Ecto neural progenitor cell (in vitro differentiated cells): Measurements from ENCODE around the gene PIK3R5.

Source experiments
- DNase-seq: peaks from one replicate; pipeline ENCODE4 v3.0.0-alpha.2; 2018; ENCODE audit warnings: low spot score

Gene PIK3R5

GRCh38 chr17:8879410-8879809 is 86.1 kb downstream of the PIK3R5 start:
- DNase-seq = no peak

DNA sequence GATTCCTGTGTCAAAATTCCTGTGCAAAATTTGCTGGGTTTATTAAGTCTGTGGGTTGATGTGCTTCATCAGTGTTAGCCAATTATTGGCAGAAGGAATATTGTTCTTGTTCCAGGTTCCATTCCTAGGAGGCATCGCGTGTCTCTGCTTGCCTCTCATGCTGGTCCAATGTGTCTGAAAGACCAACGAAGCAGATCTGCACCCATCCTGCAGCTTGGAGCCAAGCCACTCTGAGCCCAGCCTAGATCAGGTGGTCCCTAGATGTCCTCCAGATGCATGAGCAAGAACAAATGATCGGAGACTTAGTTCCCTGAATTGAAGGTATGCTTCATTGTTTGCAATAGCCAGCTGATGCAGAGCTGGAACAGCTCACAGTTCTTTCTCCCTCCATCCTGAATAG is 87.5 kb downstream of the PIK3R5 start:
- no peak for DNase-seq

DNA sequence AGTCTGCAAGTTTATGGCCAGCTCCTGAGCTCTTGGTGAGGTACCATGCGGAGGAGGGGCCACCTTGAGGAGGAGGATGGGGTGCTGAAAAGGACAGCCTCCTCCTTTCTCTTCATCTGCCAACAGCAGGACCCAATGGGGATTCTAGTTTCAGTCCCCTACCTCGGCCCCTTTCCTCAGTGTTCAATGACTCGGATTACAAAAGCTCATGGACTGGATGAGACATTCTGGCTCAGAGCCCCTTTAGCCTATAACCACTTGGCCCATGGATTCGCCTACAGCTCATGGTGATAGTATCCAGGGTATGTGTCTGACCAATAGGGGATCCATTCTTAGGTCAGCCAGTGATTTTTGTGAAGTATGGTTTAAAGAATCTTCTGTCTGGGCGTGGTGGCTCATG is 89.5 kb downstream of the PIK3R5 start:
- no peak for DNase-seq

DNA sequence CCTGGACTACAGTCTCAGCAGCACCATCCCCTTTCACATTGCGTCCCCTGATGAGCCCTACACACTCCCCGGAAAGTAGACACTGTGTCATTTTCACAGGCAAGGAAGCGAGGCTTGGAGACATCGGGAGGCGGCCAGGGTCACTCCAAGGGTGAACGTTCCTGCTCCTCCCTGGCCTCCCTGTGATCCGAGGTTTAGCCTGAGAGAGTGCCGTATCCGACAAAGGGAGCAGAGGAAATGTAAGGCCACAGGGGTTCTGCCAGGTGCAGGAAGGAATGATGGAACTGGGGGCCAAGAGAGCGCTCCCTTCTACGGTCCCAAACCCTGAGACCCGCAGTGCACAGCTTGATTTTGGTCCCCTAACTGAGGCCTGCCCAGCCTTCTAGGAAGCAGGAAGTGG is 90.1 kb downstream of the PIK3R5 start:
- DNase-seq = no peak

DNA sequence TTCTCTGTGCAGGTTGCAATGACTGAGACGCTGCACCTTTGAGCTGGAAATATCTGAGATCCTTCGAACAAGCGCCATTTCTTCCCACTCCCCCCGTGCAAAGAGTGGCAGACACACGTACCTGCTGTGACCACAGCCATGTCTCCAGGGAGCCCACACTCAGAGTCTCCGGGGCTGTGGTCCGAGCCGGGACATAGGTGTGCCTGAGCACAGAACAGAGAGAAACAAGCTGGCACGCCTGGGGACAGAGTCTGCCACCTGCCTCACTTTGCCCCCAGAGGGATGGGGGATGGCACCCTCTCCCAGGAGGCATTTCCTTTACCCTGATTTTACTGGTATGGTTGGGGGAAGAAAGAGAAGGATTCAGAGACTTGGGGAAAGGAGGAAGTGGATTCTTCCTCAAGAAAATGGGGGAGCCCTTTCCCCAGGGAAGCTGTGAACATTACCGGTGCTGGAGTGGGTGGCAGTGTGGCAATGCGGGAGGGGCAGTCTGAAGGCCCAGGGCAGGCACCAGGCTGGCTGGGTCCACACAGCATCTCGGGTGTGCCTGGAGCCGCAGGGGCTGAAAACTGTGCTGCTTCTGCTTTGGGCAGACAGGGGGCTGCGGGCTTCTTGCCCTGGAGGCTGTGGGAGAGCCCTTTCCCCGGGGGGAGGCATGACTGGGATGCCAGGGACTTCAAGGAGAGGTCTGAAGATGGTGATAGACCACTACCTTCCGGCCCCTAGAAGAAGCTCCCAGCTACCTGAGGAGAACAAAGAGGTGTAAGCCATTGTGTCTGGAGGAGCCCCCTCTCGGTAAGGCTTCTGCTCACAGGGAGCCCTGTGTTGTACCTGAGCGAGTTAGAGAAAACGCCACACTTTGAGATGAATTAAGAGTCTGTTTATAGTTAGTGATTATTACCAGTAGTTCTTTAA is 91.4 kb downstream of the PIK3R5 start:
- DNase-seq = no peak

GRCh38 chr17:8872705-8873435 is 92.6 kb downstream of the PIK3R5 start:
- no peak for DNase-seq

DNA sequence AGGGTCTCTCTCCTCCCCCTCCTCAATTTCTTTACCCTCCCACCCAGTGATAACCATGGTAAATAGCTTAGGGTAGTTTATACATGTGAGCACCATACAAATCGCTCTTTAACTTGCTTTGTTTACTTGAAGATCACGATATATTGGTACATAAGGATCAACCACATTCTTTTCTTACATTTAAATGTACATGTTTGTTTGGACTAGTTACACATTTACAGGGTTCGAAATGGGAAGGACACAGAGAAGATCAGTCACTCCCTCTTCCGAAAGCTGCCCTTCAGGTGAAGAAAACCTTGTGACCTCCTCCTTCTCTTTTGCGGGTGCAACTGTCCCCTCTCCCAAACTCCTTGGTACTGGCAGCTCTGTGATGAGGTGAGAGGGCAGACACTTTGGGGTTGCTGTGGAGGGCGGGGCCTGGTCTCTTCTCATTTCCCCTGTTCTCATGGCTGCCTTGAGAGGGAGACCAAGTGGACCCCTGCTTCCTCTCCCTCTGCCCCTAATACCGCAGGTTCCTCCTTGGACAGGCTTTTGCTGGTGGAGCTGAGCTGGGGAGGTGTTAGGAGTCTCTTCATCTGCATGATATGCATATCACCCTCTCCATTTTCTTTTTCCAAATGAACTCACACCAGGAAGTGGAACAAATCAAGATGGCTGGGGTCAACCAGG is 93.3 kb downstream of the PIK3R5 start:
- no peak for DNase-seq

GRCh38 chr17:8871081-8871581 is 94.4 kb downstream of the PIK3R5 start:
- DNase-seq = peak; percentile 35

- DNase-seq = peak; percentile 26
These were observed 95.0 kb downstream of the PIK3R5 start for GRCh38 chr17:8870406-8871040.

- DNase-seq = no peak
These were observed 96.2 kb downstream of the PIK3R5 start for GRCh38 chr17:8869114-8869815.

DNA sequence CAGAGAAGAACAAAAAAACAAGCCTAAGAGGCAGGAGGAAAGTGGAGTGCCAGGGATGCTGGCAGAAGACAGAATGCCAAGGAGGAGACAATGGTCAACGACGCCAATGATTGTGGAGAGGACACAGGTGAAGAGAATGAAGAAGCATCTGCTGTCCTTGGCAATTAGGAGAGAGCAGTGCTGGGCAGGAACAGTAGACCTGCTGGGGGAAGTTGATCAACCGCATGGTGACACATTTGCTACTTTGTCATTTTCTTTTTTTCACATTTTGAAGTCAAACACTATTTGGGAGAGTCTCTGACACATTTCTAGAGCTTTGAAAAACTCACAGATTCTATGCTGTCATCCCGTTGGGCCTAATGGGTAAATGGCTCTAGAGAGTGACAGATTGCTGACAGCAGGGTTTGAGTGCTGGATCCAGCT is 97.0 kb downstream of the PIK3R5 start:
- no peak for DNase-seq

- no peak for DNase-seq
These were observed 97.4 kb downstream of the PIK3R5 start for GRCh38 chr17:8868092-8868491.

DNA sequence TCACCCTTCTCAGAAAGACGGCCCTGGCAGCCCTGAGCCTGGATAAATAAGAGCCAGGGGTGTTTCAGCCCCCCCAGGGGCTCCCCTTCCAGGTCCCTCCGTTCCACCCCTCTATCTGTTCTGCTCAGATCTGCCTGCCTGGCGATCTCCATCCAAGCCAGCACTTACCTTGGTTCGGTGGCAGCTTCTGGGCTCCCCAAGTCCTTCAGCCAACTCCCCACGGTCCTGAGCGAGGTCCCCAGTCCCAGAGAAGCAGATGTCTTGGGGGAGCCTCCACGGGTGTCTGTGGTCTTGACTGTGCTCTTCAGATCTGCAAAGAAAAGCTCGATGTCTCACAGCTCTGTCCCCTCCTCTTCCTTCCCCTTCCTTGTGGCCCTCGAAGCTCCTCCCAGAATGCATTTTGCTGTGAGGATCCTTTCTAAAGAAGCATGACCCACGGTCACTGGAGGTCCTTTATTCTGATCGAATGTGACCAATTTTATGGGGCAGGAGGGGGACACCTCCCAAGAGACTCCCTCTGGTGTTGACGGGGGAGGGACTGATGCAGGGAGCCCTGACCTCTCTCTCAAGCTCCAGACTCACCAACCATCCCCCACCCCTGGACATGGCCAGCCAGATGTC is 98.0 kb downstream of the PIK3R5 start, which contains the start of gene PIK3R6:
Gene PIK3R6, minus strand, starts transcription at position 314 of the 621 bp plus-strand sequence. CDS start 17,880 bp downstream, outside the sequence.
- DNase-seq = no peak

DNA sequence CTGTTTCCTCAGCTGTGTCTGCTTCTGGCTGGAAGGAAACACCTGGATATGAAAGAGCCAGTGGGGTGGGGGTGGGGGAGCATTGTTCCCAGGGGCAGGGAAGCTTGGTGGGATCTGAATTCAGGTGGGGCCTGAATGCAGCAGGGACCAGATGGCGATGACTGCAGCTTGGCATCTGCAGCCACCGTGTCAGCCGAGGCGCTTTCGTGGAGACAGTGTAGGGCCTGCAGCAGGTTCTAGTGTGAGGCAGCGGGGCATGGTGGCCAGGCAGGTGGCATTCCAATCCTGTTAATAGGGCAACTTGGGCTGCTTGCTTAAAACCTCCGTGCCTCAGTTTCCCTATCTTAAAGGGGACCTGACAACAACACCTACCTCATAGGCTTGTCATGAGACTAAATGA is 99.7 kb downstream of the PIK3R5 start:
- no peak for DNase-seq

GRCh38 chr17:8865385-8865784 is 100.1 kb downstream of the PIK3R5 start:
- DNase-seq = no peak

GRCh38 chr17:8862213-8863056 is 103.1 kb downstream of the PIK3R5 start:
- DNase-seq = no peak

- no peak for DNase-seq
These were observed 103.9 kb downstream of the PIK3R5 start for GRCh38 chr17:8861495-8862181.

DNA sequence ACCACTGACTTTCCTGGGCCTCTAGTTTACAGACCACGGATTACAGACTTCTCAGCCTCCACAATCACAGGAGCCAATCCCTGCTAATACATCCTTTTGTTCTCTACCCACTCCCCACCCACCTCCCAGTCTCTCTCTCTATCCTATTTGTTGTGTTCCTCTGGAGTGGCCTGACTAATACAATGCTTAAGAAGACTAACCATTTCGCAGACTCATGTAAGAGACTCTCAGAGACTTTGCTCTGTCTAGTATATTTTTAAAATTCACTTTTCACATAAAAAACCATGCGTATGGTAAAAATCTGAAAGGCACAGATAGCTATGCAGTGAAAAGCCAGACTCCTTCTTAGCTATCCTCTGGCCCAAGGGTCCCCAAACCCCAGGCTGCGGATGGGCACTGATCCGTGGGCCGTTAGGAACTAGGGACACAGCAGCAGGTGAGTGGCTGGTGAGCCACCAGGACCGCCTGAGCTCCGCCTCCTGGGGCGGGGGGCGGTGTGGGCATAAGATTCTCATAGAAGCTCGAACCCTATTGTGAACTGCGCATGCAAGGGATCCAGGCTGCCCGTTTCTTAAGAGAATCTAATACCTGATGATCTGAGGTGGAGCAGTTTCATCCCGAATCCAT is 105.6 kb downstream of the PIK3R5 start:
- DNase-seq = no peak
